Measurements from ENCODE around the gene RTTN.

- TF ChIP-seq CTCF (IDR thresholded peaks at IDR 0.05 in 2 of 3, conservative IDR thresholded peaks at IDR 0.05 in 1 of 3; ENCODE audit: insufficient read depth in 2 of 3, low read depth in 1 of 3, low read length in 3 of 3), result no peak
- TF ChIP-seq HDAC2 (IDR thresholded peaks at IDR 0.05), result no peak
- TF ChIP-seq ZBTB33 (CRISPR knock-in tag; IDR thresholded peaks at IDR 0.05), result no peak
- TF ChIP-seq RAD51 (IDR thresholded peaks at IDR 0.05; ENCODE audit: borderline replicate concordance, low read depth), result no peak
- no peak for TF ChIP-seq THRA (IDR thresholded peaks at IDR 0.05)
- no peak for TF ChIP-seq SP1 (CRISPR knock-in tag; IDR thresholded peaks at IDR 0.05)
- TF ChIP-seq LARP7 (IDR thresholded peaks at IDR 0.05), result no peak
- TF ChIP-seq IFI16 (CRISPR knock-in tag; IDR thresholded peaks at IDR 0.05), result no peak
Measured at GRCh38 chr18:70110678-70111077, 94.8 kb downstream of the RTTN start.
